Activated T-cell treated with anti-CD3 and anti-CD28 coated beads, Interleukin-2, amount 50 U/mL, for 72 hours (primary cell): ENCODE results near the gene TMPRSS9. TPM values are rescaled to one million over a fixed set of nuclear protein-coding genes. Genes with fewer than 3 reads are reported as not detected.
"Not testable (repeated sequence)": the region's sequence is repeated elsewhere in the genome, so short reads cannot be mapped to it uniquely, and the experiment has no call there.

ENCODE experiments used
- ATAC-seq, 2 donors: fragments of 150-1000 bp; cut with Tn5 transposase; replicated peaks in 1 of 2; 2 replicates each; pipeline ENCODE4 v1.10.0; 2021; ENCODE audit warnings: moderate library complexity in 2 of 2, mild to moderate bottlenecking in 1 of 2
- DNase-seq, 2 donors: peaks; one replicate each; pipeline ENCODE4 v3.0.0; 2021 to 2022; ENCODE audit warnings: mixed read lengths in 1 of 2
- H3K27ac Mint-ChIP-seq: one replicate; pipeline ENCODE4 v1.8.0; 2022; ENCODE audit warnings: mild to moderate bottlenecking, moderate library complexity, mixed read lengths
- H3K27me3 Mint-ChIP-seq: one replicate; pipeline ENCODE4 v1.8.0; 2022; ENCODE audit warnings: low read depth, mixed read lengths
- H3K36me3 Mint-ChIP-seq, 2 donors: one replicate each; pipeline ENCODE4 v1.8.0; 2022; ENCODE audit warnings: mixed read lengths in 2 of 2, mild to moderate bottlenecking in 1 of 2; ENCODE audit not compliant: insufficient read depth in 2 of 2
- H3K4me1 Mint-ChIP-seq: one replicate; pipeline ENCODE4 v1.8.0; 2022; ENCODE audit warnings: low read depth, mixed read lengths
- H3K4me3 Mint-ChIP-seq, 2 donors: one replicate each; pipeline ENCODE4 v1.8.0; 2022; ENCODE audit warnings: mild to moderate bottlenecking in 2 of 2, mixed read lengths in 2 of 2, moderate library complexity in 2 of 2
- H3K9me3 Mint-ChIP-seq, 2 donors: one replicate each; pipeline ENCODE4 v1.8.0; 2022; ENCODE audit warnings: mixed read lengths in 2 of 2
- total RNA-seq, 2 donors: library from RNA; stranded (reverse); gene quantifications; one replicate each; pipeline ENCODE4 v1.2.3, GENCODE V29; 2022

TMPRSS9 gene
- total RNA-seq, 2 donors from 2014 or later = 0.19 TPM; not detected in 1

DNA sequence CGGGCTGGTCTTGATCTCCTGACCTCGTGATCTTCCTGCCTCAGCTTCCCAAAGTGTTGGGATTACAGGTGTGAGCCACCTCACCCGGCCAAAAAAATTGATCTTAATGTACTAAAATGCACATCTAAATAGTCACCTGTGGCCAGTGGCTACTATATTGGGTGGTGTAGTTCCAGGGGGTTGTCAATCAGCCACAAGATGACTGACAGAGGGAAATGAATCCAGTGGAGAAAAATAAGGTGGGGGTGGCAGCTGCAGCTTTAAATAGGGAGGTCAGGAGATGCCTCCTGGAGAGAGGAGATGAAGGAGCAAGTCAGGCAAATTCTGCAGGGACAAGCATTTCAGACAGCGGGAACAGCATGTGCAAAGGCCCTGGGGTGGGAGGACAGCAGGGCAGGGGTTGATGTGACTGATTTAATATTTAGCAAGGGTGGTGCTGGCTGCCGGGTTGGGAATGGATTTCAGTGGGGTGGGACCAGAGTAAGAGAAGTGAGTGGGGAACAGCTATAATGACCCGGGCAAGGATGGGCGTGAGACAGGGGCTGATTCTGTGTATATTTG lies 49.4 kb downstream of the TMPRSS9 start:
- Mint-ChIP-seq H3K4me3 (no peak overlapping the region), H3K36me3 (no peaks in the 10 kb centered on the region), H3K27ac (no peak overlapping the region), H3K27me3 (peaks cover 14% of the 10 kb centered on the region), H3K9me3 (peaks cover 0 to 2% of the 10 kb centered on the region in 2 donors), H3K4me1 (no peaks in the 10 kb centered on the region)
- ATAC-seq = no peak
- no peak for DNase-seq

DNA sequence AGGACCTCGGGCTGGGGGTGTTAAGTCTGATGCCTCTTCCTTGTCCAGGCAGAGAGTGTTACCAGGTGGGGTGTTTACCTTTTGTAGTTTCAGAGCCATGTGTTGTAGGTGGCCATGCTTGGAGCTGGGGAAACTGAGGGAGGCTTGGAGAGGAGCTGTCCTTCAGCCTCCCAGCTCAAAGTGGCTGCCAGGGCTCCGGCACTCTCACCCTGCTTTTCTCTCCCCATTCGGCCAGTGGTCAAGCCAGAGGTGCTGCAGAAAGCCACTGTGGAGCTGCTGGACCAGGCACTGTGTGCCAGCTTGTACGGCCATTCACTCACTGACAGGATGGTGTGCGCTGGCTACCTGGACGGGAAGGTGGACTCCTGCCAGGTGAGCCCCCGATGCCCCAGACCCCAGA lies 50.0 kb downstream of the TMPRSS9 start:
- ATAC-seq = no peak
- DNase-seq = no peak
- Mint-ChIP-seq H3K4me3 (no peak overlapping the region), H3K27ac (no peak overlapping the region), H3K27me3 (peaks cover 14% of the 10 kb centered on the region), H3K36me3 (no peaks in the 10 kb centered on the region), H3K9me3 (peaks cover 0 to 2% of the 10 kb centered on the region in 2 donors), H3K4me1 (no peaks in the 10 kb centered on the region)

DNA sequence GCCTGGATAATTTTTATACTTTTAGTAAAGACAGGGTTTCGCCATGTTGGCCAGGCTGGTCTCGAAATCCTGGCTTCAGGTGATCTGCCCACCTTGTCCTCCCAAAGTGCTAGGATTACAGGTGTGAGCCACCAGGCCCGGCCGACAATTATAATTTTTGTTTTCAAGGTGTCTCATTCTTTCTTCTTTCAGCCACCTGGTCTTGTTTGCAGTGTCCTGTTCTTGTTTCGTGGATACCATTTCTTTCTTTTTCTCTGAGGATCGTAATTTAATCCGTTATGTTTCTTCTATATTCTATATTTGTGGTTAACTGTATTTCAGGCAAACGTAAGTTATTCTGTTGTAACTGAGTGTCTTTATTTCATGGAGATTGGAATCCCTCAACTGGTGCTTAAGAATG lies 51.6 kb downstream of the TMPRSS9 start:
- Mint-ChIP-seq H3K27ac (no peak overlapping the region), H3K36me3 (no peaks in the 10 kb centered on the region), H3K9me3 (peaks cover 0 to 2% of the 10 kb centered on the region in 2 donors), H3K27me3 (peaks cover 14% of the 10 kb centered on the region), H3K4me1 (no peaks in the 10 kb centered on the region), H3K4me3 (no peak overlapping the region)
- ATAC-seq (no peak), DNase-seq (no peak)

DNA sequence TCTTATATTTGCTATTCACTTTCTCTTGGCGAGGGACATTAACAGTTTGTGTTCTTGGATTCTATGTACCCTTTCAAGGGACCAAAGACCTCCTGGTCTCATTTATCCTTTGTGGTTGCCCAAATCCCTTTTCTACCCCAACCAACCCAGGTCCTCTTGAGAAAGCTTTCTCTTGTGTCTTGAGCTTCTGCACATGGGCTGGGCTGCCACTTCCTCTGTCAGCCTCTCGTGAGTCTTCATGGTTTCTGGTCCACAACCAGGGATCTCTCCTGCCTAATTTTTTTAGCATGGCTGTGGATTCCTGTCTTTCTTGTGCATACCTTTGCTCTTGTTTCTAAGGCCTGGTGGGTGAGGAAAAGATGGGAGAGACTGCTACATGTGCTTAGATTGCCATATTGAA lies 52.4 kb downstream of the TMPRSS9 start:
- H3K4me3 Mint-ChIP-seq = no peak overlapping the region
- DNase-seq (no peak), ATAC-seq (no peak)
- no peaks in the 10 kb centered on the region for H3K36me3 Mint-ChIP-seq
- peaks cover 14% of the 10 kb centered on the region for H3K27me3 Mint-ChIP-seq
- H3K27ac Mint-ChIP-seq = no peak overlapping the region
- H3K9me3 Mint-ChIP-seq = peaks cover 0 to 2% of the 10 kb centered on the region in 2 donors
- no peaks in the 10 kb centered on the region for H3K4me1 Mint-ChIP-seq

DNA sequence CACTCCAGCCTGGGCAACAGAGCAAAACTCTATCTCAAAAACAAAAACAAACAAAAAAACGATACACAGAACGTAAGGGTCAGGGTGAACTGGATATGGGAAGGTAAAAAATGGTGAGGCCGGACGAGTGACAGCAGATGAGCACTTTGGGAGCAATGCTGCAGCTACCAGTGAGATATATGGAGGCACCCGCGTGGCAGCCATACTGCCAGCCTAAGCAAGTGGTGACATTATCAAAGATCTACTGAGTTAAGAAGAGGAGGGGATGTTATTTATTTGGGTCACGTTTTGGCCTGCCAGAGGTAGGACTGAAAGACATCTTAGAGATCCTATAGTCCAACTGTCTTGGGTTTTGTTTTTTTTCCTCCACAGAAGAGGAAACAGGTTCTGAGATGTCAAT lies 53.1 kb downstream of the TMPRSS9 start:
- Mint-ChIP-seq H3K9me3 (peaks cover 0 to 2% of the 10 kb centered on the region in 2 donors), H3K4me3 (no peak overlapping the region), H3K4me1 (no peaks in the 10 kb centered on the region), H3K36me3 (no peaks in the 10 kb centered on the region), H3K27me3 (peaks cover 14% of the 10 kb centered on the region), H3K27ac (no peak overlapping the region)
- DNase-seq = no peak
- no peak for ATAC-seq

DNA sequence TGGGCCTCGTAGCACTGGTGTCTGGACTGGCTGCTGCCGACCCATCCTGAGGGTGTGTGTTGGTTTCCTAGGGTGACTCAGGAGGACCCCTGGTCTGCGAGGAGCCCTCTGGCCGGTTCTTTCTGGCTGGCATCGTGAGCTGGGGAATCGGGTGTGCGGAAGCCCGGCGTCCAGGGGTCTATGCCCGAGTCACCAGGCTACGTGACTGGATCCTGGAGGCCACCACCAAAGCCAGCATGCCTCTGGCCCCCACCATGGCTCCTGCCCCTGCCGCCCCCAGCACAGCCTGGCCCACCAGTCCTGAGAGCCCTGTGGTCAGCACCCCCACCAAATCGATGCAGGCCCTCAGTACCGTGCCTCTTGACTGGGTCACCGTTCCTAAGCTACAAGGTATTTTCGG lies 53.6 kb downstream of the TMPRSS9 start:
- Mint-ChIP-seq H3K36me3 (no peaks in the 10 kb centered on the region), H3K4me3 (no peak overlapping the region), H3K27ac (no peak overlapping the region), H3K9me3 (peaks cover 0 to 2% of the 10 kb centered on the region in 2 donors), H3K4me1 (no peaks in the 10 kb centered on the region), H3K27me3 (peaks cover 14% of the 10 kb centered on the region)
- DNase-seq = no peak
- no peak for ATAC-seq

DNA sequence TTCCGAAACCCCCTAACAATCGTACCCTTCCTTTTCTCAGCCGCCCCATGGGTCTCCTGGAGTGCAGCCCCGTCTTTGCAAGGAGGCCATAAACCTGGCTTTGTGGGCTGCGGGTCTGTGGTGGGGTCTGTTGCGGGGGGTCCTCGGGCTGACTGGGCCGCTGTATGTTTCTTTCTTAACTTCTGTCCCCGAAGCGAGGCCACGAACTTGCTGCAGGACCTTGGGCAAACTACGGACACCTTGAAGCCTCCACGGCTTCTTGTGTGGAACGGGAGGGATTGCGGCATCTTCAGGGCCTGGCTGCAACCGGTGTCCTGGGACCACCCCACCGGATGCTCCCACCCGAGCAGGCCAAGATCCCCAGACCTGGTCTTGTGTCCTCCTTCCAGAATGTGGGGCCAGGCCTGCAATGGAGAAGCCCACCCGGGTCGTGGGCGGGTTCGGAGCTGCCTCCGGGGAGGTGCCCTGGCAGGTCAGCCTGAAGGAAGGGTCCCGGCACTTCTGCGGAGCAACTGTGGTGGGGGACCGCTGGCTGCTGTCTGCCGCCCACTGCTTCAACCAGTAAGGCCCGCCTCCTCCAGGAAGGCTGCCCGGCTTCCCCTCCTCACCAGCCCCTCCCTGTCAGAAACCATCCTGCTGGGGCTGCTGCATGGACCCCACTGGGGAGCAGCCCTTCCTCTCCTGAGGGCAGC lies 55.4 kb downstream of the TMPRSS9 start:
- H3K27ac Mint-ChIP-seq = no peak overlapping the region
- H3K4me3 Mint-ChIP-seq = no peak overlapping the region
- H3K36me3 Mint-ChIP-seq = no peaks in the 10 kb centered on the region
- peaks cover 7% of the 10 kb centered on the region for H3K27me3 Mint-ChIP-seq
- no peak for ATAC-seq
- no peaks in the 10 kb centered on the region for H3K4me1 Mint-ChIP-seq
- no peak for DNase-seq
- peaks cover 0 to 2% of the 10 kb centered on the region in 2 donors for H3K9me3 Mint-ChIP-seq

DNA sequence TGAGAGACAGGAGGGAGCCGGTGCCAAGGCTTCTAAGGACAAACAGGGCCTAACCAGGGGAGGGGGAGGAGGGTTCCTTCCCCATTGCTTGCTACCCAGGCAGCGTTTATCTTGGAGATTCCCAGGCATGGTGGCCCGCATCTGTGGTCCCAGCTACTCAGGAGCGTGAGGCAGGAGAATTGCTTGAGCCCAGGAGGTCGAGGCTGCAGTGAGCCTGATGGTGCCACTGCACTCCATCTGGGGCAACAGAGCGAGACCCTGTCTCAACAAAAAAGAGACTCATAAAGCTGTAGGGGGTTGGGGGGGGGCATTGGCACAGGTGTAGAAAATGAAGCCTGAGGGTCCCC lies 55.9 kb downstream of the TMPRSS9 start:
- H3K27ac Mint-ChIP-seq = no peak overlapping the region
- DNase-seq (no peak), ATAC-seq (no peak)
- no peaks in the 10 kb centered on the region for H3K4me1 Mint-ChIP-seq
- H3K9me3 Mint-ChIP-seq = peaks cover 0 to 2% of the 10 kb centered on the region in 2 donors
- H3K4me3 Mint-ChIP-seq = no peak overlapping the region
- H3K36me3 Mint-ChIP-seq = no peaks in the 10 kb centered on the region
- H3K27me3 Mint-ChIP-seq = peaks cover 7% of the 10 kb centered on the region

DNA sequence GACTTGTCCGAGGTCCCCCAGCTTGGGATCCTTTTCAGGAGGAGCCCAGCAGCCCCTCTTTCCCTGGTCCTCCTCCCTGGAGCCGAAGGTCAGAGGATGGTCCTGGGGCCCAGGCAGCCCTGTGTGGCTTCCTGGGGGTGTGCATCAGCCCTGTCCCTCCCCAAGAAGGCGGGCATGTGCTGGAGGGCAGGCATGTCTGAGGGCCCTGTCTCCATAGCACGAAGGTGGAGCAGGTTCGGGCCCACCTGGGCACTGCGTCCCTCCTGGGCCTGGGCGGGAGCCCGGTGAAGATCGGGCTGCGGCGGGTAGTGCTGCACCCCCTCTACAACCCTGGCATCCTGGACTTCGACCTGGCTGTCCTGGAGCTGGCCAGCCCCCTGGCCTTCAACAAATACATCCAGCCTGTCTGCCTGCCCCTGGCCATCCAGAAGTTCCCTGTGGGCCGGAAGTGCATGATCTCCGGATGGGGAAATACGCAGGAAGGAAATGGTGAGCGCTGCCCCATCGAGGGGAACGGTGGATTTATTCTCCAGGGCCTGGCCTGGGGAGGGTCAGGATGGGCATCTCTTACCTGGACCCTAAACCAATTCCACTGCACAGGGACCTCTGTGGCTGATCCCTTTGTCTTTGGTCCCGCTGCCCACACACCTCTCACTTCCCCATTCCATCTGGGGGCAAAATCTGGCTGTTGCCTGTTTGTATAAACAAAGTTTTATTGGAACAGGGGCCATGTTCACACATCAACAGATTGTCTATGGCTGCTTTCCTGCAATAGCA lies 56.4 kb downstream of the TMPRSS9 start:
- Mint-ChIP-seq H3K4me3 (no peak overlapping the region), H3K27me3 (peaks cover 7% of the 10 kb centered on the region), H3K9me3 (peaks cover 0 to 2% of the 10 kb centered on the region in 2 donors), H3K27ac (no peak overlapping the region), H3K36me3 (no peaks in the 10 kb centered on the region), H3K4me1 (no peaks in the 10 kb centered on the region)
- DNase-seq (no peak), ATAC-seq (no peak)

DNA sequence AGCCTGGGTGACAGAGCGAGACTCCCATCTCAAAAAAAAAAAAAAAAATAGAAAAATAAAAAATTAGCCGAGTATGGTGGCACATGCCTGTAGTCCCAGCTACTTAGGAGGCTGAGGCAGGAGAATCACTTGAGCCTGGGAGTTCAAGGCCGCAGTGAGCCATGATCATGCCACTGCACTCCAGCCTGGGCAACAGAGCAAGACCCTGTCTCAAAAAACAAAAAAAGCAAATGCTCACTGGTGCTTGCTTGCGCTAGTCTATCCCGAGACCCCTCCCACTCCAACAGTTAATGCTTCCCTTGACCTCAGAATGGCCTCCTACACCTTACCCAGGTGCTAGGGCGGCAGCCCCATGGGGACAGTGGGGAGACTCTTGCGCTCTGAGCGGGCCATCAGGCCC lies 57.4 kb downstream of the TMPRSS9 start:
- not testable (repeated sequence) for H3K9me3 Mint-ChIP-seq, H3K36me3 Mint-ChIP-seq, H3K27ac Mint-ChIP-seq, DNase-seq, H3K4me3 Mint-ChIP-seq, ATAC-seq, H3K4me1 Mint-ChIP-seq, H3K27me3 Mint-ChIP-seq

DNA sequence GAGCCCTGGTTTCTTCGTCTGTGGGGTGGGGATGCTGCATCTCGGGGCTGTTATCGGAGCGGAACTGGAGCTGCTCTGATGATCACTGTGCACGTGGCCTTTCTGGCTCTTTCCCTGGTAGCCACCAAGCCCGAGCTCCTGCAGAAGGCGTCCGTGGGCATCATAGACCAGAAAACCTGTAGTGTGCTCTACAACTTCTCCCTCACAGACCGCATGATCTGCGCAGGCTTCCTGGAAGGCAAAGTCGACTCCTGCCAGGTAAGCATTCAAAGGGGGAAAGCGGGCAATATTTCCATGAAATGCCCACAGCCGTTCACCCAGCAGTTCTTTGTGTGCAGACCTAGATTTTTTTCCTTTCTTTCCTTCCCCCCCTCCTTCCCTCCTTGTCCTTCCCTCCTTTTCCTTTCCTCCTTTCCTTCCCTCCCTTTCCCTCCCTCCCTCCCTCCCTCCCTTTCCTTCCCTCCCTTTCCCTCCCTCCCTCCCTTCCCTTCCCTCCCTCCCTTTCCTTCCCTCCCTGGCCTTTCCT lies 57.9 kb downstream of the TMPRSS9 start:
- no peak for DNase-seq
- Mint-ChIP-seq H3K4me3 (no peak overlapping the region), H3K27me3 (no peaks in the 10 kb centered on the region), H3K36me3 (no peaks in the 10 kb centered on the region), H3K27ac (no peak overlapping the region), H3K4me1 (no peaks in the 10 kb centered on the region), H3K9me3 (no peaks in the 10 kb centered on the region)
- no peak for ATAC-seq

DNA sequence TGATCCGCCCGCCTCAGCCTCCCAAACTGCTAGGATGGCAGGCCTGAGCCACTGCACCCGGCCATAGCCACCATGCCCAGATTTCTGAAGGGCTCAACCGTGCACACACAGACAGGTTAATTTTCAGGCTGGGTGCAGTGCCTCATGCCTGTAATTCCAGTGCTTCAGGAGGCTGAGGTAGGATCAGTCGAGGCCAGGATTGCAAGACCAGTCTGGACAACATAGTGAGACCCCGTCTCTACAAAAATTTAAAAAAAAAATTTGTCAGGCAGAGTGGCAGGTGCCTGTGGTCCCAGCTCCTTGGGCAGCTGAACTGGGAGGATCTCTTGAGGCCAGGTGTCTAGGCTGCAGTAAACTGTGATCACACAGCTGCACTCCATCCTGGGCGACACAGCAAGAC lies 59.7 kb downstream of the TMPRSS9 start:
- Mint-ChIP-seq H3K27ac (no peak overlapping the region), H3K27me3 (no peaks in the 10 kb centered on the region), H3K9me3 (no peaks in the 10 kb centered on the region), H3K36me3 (peaks cover 0 to 2% of the 10 kb centered on the region in 2 donors), H3K4me3 (no peak overlapping the region), H3K4me1 (no peaks in the 10 kb centered on the region)
- DNase-seq (no peak), ATAC-seq (no peak)

DNA sequence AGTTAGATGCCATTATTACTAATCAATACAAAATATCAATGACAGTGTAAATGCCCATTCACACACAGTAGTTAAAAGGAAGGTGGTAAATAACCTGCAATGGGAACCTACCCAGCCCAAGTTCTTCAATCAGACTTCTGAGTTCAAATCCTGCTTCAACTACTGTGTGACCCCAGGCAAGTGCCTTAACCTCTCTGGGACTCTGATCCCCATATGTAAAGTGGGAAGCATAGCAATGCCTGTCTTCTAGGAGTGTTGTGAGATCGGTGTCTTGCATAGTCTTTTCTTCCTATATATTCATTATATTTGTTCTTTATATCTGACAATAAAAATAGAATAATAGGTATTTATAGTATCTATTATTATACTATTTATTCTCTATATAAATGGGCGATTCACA lies 60.4 kb downstream of the TMPRSS9 start:
- H3K4me3 Mint-ChIP-seq = no peak overlapping the region
- no peak overlapping the region for H3K27ac Mint-ChIP-seq
- H3K9me3 Mint-ChIP-seq = no peaks in the 10 kb centered on the region
- no peak for DNase-seq
- H3K36me3 Mint-ChIP-seq = peaks cover 0 to 2% of the 10 kb centered on the region in 2 donors
- no peaks in the 10 kb centered on the region for H3K4me1 Mint-ChIP-seq
- H3K27me3 Mint-ChIP-seq = no peaks in the 10 kb centered on the region
- ATAC-seq = no peak
